K562 (cell line): ENCODE results near the gene B4GALNT4. TPM values are rescaled to one million over a fixed set of nuclear protein-coding genes. Genes with fewer than 3 reads are reported as not detected.

Source experiments
- BDP1 ChIP-seq: IDR thresholded peaks from 3 replicates; pipeline ENCODE4 v1.6.1; 2011; ENCODE audit not compliant: insufficient read length, insufficient read depth
- CAMTA2 ChIP-seq: fragments of 250-450 bp; sonication (Bioruptor Pico); conservative IDR thresholded peaks from 2 replicates; pipeline ENCODE4 v1.5.1; 2022
- CSDE1 ChIP-seq, 2 experiments: fragments of 450-650 bp; IDR thresholded peaks; 2 replicates each; pipeline ENCODE4 v1.6.1; 2016; ENCODE audit warnings: mild to moderate bottlenecking in 1 of 2
- HNRNPK ChIP-seq: fragments of 200-400 bp; formaldehyde crosslinking; IDR thresholded peaks from one replicate; pipeline ENCODE4 v1.6.1; 2018; ENCODE audit warnings: mild to moderate bottlenecking, low read depth, low read length; ENCODE audit not compliant: poor library complexity, severe bottlenecking
- ID3 ChIP-seq, 2 experiments: fragments of 250-450 bp in 1 of 2; fragments of 450-650 bp in 1 of 2; sonication (Bioruptor Pico) in 1 of 2; IDR thresholded peaks; 2 replicates each; pipeline versions ENCODE4 v1.6.1 to v1.8.0; 2016 to 2021; ENCODE audit warnings: mild to moderate bottlenecking in 2 of 2, moderate library complexity in 2 of 2, missing compliant biosample characterization in 1 of 2, missing genetic modification characterization in 1 of 2
- KLF16 ChIP-seq: IDR thresholded peaks from 2 replicates; pipeline ENCODE4 v1.6.1; 2016; ENCODE audit warnings: antibody characterized with exemption
- MAZ ChIP-seq, 2 experiments: fragments of 450-650 bp in 1 of 2; sonication (generic) in 1 of 2; formaldehyde crosslinking; IDR thresholded peaks in 1 of 2; conservative IDR thresholded peaks in 1 of 2; 2 replicates each; pipeline versions ENCODE4 v1.4.0 to v1.5.0; 2020; ENCODE audit warnings: mild to moderate bottlenecking in 1 of 2, missing genetic modification reagents in 1 of 2
- NONO ChIP-seq, 2 experiments: fragments of 200-400 bp in 1 of 2; fragments of 450-650 bp in 1 of 2; formaldehyde crosslinking in 1 of 2; IDR thresholded peaks; 2 replicates each; pipeline ENCODE4 v1.6.1; 2017; ENCODE audit warnings: low read depth in 2 of 2, mild to moderate bottlenecking in 2 of 2, moderate library complexity in 2 of 2, low read length in 1 of 2
- PKNOX1 ChIP-seq: fragments of 450-650 bp; IDR thresholded peaks from 2 replicates; pipeline ENCODE4 v1.6.1; 2016
- RCOR1 ChIP-seq, 2 experiments: IDR thresholded peaks; 2 replicates each; pipeline ENCODE4 v1.6.1; 2012; ENCODE audit warnings: low read depth in 2 of 2, low read length in 2 of 2, borderline replicate concordance in 1 of 2, improper control_type of control experiment in 1 of 2
- SMAD4 ChIP-seq: fragments of 250-450 bp; sonication (Bioruptor Pico); conservative IDR thresholded peaks from 2 replicates; pipeline ENCODE4 v1.8.0; 2021; ENCODE audit warnings: inconsistent platforms, mild to moderate bottlenecking, moderate library complexity
- SREBF1 ChIP-seq: fragments of 150-350 bp; IDR thresholded peaks from 2 replicates; pipeline ENCODE4 v1.6.1; 2014; ENCODE audit warnings: antibody characterized with exemption, low read depth, low read length, borderline replicate concordance
- SRF ChIP-seq, 2 experiments: fragments of 250-450, 450-650 bp in 1 of 2; sonication (Bioruptor Pico) in 1 of 2; sonication (generic) in 1 of 2; formaldehyde crosslinking; IDR thresholded peaks; 2 replicates each; pipeline versions ENCODE4 v1.5.0 to v1.5.1; 2020 to 2022; ENCODE audit warnings: mild to moderate bottlenecking in 1 of 2, missing genetic modification reagents in 1 of 2
- TCF7 ChIP-seq: sonication (generic); IDR thresholded peaks from 2 replicates; pipeline ENCODE4 v1.6.1; 2016; ENCODE audit warnings: antibody characterized with exemption, borderline replicate concordance
- TFE3 ChIP-seq: fragments of 450-650 bp; formaldehyde crosslinking; IDR thresholded peaks from 2 replicates; pipeline ENCODE4 v1.4.0; 2020; ENCODE audit warnings: mild to moderate bottlenecking, mixed read lengths
- ZFP91 ChIP-seq: sonication (generic); formaldehyde crosslinking; IDR thresholded peaks from 2 replicates; pipeline ENCODE4 v1.8.0; 2022; ENCODE audit warnings: mild to moderate bottlenecking, missing genetic modification reagents
- ZNF224 ChIP-seq: sonication (generic); formaldehyde crosslinking; IDR thresholded peaks from 2 replicates; pipeline ENCODE4 v1.8.0; 2022; ENCODE audit warnings: mild to moderate bottlenecking, missing genetic modification reagents
- ZNF699 ChIP-seq: fragments of 250-450 bp; sonication (Bioruptor Pico); IDR thresholded peaks from 2 replicates; pipeline ENCODE4 v1.8.0; 2021; ENCODE audit warnings: mild to moderate bottlenecking, moderate library complexity; ENCODE audit not compliant: insufficient replicate concordance
- polyA plus RNA-seq, 8 experiments: library from polyadenylated mRNA; depleted of rRNA in 4 of 8; stranded (reverse) in 5 of 8; unstranded in 3 of 8; fragments of >200 nt; fragmentation: Nextera tagmentation in 2 of 8; fragmentation: Illumina TruSeq in 1 of 8; extraction: Ambion mirVana in 2 of 8; extraction: Trizol in 1 of 8; gene quantifications; 2 replicates each; pipeline versions ENCODE4 v1.2.1 to v1.2.3, GENCODE V29; 2011 to 2014; ENCODE audit warnings: inconsistent platforms in 1 of 8, missing spikeins in 1 of 8
- total RNA-seq, 7 experiments: library from RNA; depleted of rRNA in 6 of 7; stranded (reverse); fragments of >200 nt in 6 of 7; fragmentation: Illumina TruSeq in 2 of 7; extraction: Trizol in 2 of 7; gene quantifications; 2 replicates each; pipeline versions ENCODE4 v1.2.1 to v1.2.3, GENCODE V29; 2011 to 2021; ENCODE audit warnings: low replicate concordance in 1 of 7

B4GALNT4 gene
- total and polyA plus RNA-seq, 9 of the 15 experiments (the other 6 are each of a cell fraction or from before 2014, with no cell fraction given) = 0.20 to 37.1 (median 10.8) TPM; not detected in 1

GRCh38 chr11:355581-356458 is 13.5 kb upstream of the B4GALNT4 start (continued):
- TF ChIP-seq MAZ (CRISPR knock-in tag; conservative IDR thresholded peaks at IDR 0.05 in 1 of 2, IDR thresholded peaks at IDR 0.05 in 1 of 2) (peak; percentile 90 to 96), PKNOX1 (no peak), RCOR1 (IDR thresholded peaks at IDR 0.05; ENCODE audit: borderline replicate concordance in 1 of 2, low read depth in 2 of 2, low read length in 2 of 2) (no peak; a peak in 1 of 4 replicates), ZFP91 (no peak), BDP1 (no peak), SREBF1 (no peak), ZNF224 (CRISPR knock-in tag) (no peak), ID3 (CRISPR knock-in tag; IDR thresholded peaks at IDR 0.05) (peak; percentile 47; the same call in 1 of the 2 replicates), ID3 (tag; IDR thresholded peaks at IDR 0.05) (peak; percentile 97), TCF7 (no peak), SRF (CRISPR knock-in tag; IDR thresholded peaks at IDR 0.05) (no peak), HNRNPK (no peak), CAMTA2 (CRISPR knock-in tag) (0 out of 2 replicates have a peak, but pooled peaks have one; percentile 39), ZNF699 (CRISPR knock-in tag) (no peak), KLF16 (no peak), TFE3 (CRISPR knock-in tag) (no peak), CSDE1 (IDR thresholded peaks at IDR 0.05) (no peak), NONO (IDR thresholded peaks at IDR 0.05; ENCODE audit: low read depth in 2 of 2, low read length in 1 of 2) (peak in 1 of 2 experiments; percentile 55; a peak in 1 of 4 replicates), SMAD4 (CRISPR knock-in tag) (peak; percentile 98)
